IMR-90 (cell line): ENCODE data around the gene TRIO. TPM values are rescaled to one million over a fixed set of nuclear protein-coding genes. Genes with fewer than 3 reads are reported as not detected.
A peak's percentile ranks its signal among the peaks of the same experiment; 100 is the strongest.

Experiments
- ATAC-seq: fragments of 200-7000 bp; cut with Tn5 transposase; 2 replicates; pipeline ENCODE4 v1.9.1; 2020; ENCODE audit warnings: low read depth, mild to moderate bottlenecking, moderate library complexity
- BruUV-seq: library from RNA; stranded (reverse); fragments of 400-500 nt; replicated peaks from 2 replicates; lab custom pipeline; 2021; lab: Mats Ljungman, UMichigan
- CTCF ChIA-PET: fragments of 300-600 bp; formaldehyde crosslinking; extraction: SDS; loops from one replicate; lab custom pipeline; 2021; ENCODE audit warnings: antibody characterized with exemption; lab: Yijun Ruan, JAX
- POLR2A ChIA-PET: fragments of 300-600 bp; sonication (Branson Sonifier 250); formaldehyde crosslinking; loops from one replicate; lab custom pipeline; 2022; ENCODE audit warnings: antibody characterized with exemption; ENCODE audit not compliant: unreplicated experiment; lab: Charles Lee
- DNase-seq: peaks from one replicate; pipeline ENCODE4 v3.0.0; 2013
- H2AFZ ChIP-seq: replicated peaks from 2 replicates; pipeline ENCODE3; 2013; ENCODE audit warnings: low read length, mild to moderate bottlenecking; ENCODE audit not compliant: poor library complexity
- H2AK5ac ChIP-seq: 2 replicates; pipeline ENCODE4 v1.6.1; 2013; ENCODE audit warnings: low read depth, low read length, inconsistent platforms
- H2AK9ac ChIP-seq: replicated peaks from 2 replicates; pipeline ENCODE3; 2013; ENCODE audit warnings: mild to moderate bottlenecking, low read depth, low read length, moderate library complexity; ENCODE audit not compliant: poor library complexity
- H2BK120ac ChIP-seq: 2 replicates; pipeline ENCODE4 v1.6.1; 2013; ENCODE audit warnings: low read depth, low read length, inconsistent platforms
- H2BK15ac ChIP-seq: 3 replicates; pipeline ENCODE4 v1.6.1; 2013; ENCODE audit warnings: low read depth, low read length, inconsistent platforms
- H2BK20ac ChIP-seq: 2 replicates; pipeline ENCODE4 v1.6.1; 2013; ENCODE audit warnings: low read depth, mild to moderate bottlenecking, inconsistent platforms, low read length, moderate library complexity
- H2BK5ac ChIP-seq: 2 replicates; pipeline ENCODE4 v1.6.1; 2013; ENCODE audit warnings: mild to moderate bottlenecking, low read depth, low read length, inconsistent platforms; ENCODE audit not compliant: poor library complexity, severe bottlenecking
- H3K14ac ChIP-seq: replicated peaks from 2 replicates; pipeline ENCODE4 v1.6.1; 2013; ENCODE audit warnings: low read depth, low read length, inconsistent platforms
- H3K18ac ChIP-seq: 2 replicates; pipeline ENCODE4 v1.6.1; 2013; ENCODE audit warnings: low read depth, low read length, control low read depth
- H3K23ac ChIP-seq: 2 replicates; pipeline ENCODE4 v1.6.1; 2013; ENCODE audit warnings: low read depth, low read length, inconsistent platforms
- H3K27ac ChIP-seq: 2 replicates; pipeline ENCODE4 v1.5.1; 2013; ENCODE audit warnings: mild to moderate bottlenecking, control low read depth, low read length; ENCODE audit not compliant: insufficient read depth
- H3K27me3 ChIP-seq: 2 replicates; pipeline ENCODE4 v1.6.1; 2013; ENCODE audit warnings: low read length; ENCODE audit not compliant: control insufficient read depth, insufficient read depth
- H3K36me3 ChIP-seq: 2 replicates; pipeline ENCODE4 v1.6.1; 2013; ENCODE audit warnings: low read length, mixed read lengths; ENCODE audit not compliant: control insufficient read depth, insufficient read depth
- H3K4ac ChIP-seq: 2 replicates; pipeline ENCODE4 v1.6.1; 2013; ENCODE audit warnings: low read depth, low read length, inconsistent platforms
- H3K4me1 ChIP-seq: 2 replicates; pipeline ENCODE4 v1.6.1; 2013; ENCODE audit warnings: low read length, mixed read lengths; ENCODE audit not compliant: control insufficient read depth, insufficient read depth
- H3K4me2 ChIP-seq: 2 replicates; pipeline ENCODE4 v1.6.1; 2013; ENCODE audit warnings: low read depth, mild to moderate bottlenecking, control low read depth, low read length, moderate library complexity
- H3K4me3 ChIP-seq: 2 replicates; pipeline ENCODE4 v1.5.1; 2013; ENCODE audit warnings: low read depth, mild to moderate bottlenecking, control low read depth, low read length, moderate library complexity; ENCODE audit not compliant: insufficient read depth
- H3K56ac ChIP-seq: 2 replicates; pipeline ENCODE4 v1.6.1; 2013; ENCODE audit warnings: low read length, inconsistent platforms; ENCODE audit not compliant: insufficient read depth; ENCODE audit errors: extremely low read depth
- H3K79me1 ChIP-seq, 2 experiments: 2 replicates each; pipeline ENCODE4 v1.6.1; 2013; ENCODE audit warnings: low read length in 2 of 2, inconsistent platforms in 1 of 2, low read depth in 1 of 2
- H3K9ac ChIP-seq: 2 replicates; pipeline ENCODE4 v1.6.1; 2013; ENCODE audit warnings: low read depth, low read length, control low read depth
- H3K9me1 ChIP-seq: 2 replicates; pipeline ENCODE4 v1.6.1; 2013; ENCODE audit warnings: low read length, inconsistent platforms; ENCODE audit not compliant: insufficient read depth
- H3K9me3 ChIP-seq: 2 replicates; pipeline ENCODE4 v1.6.1; 2013; ENCODE audit warnings: low read length; ENCODE audit not compliant: control insufficient read depth, insufficient read depth
- H4K20me1 ChIP-seq: 2 replicates; pipeline ENCODE4 v1.6.1; 2013; ENCODE audit warnings: low read length, inconsistent platforms; ENCODE audit not compliant: insufficient read depth
- H4K5ac ChIP-seq: 2 replicates; pipeline ENCODE4 v1.6.1; 2013; ENCODE audit warnings: mild to moderate bottlenecking, low read depth, low read length, control low read depth
- H4K8ac ChIP-seq, 2 experiments: 2 replicates each; pipeline ENCODE4 v1.6.1; 2013; ENCODE audit warnings: low read depth in 2 of 2, low read length in 2 of 2, control low read depth in 1 of 2, inconsistent platforms in 1 of 2
- H4K91ac ChIP-seq: 2 replicates; pipeline ENCODE4 v1.6.1; 2013; ENCODE audit warnings: low read depth, low read length, inconsistent platforms; ENCODE audit not compliant: insufficient read depth
- BHLHE40 ChIP-seq: fragments of 150-350 bp; IDR thresholded peaks from 2 replicates; pipeline ENCODE4 v1.6.1; 2016; ENCODE audit warnings: mild to moderate bottlenecking, low read depth, low read length
- CEBPB ChIP-seq: IDR thresholded peaks from 2 replicates; pipeline ENCODE4 v1.6.1; 2012; ENCODE audit warnings: low read depth, low read length, improper control_type of control experiment
- MAZ ChIP-seq: IDR thresholded peaks from 2 replicates; pipeline ENCODE4 v1.6.1; 2012; ENCODE audit warnings: low read depth, mild to moderate bottlenecking, low read length, improper control_type of control experiment, moderate library complexity, borderline replicate concordance
- MXI1 ChIP-seq: IDR thresholded peaks from 2 replicates; pipeline ENCODE4 v1.6.1; 2012; ENCODE audit warnings: low read depth, mild to moderate bottlenecking, low read length, moderate library complexity, borderline replicate concordance
- RCOR1 ChIP-seq: IDR thresholded peaks from 2 replicates; pipeline ENCODE4 v1.6.1; 2012; ENCODE audit warnings: mild to moderate bottlenecking, low read length, improper control_type of control experiment; ENCODE audit not compliant: insufficient replicate concordance
- WGBS, 2 experiments: methylation state at CpG; one replicate each; pipeline versions ENCODE4 v1.1.5 to v1.1.7; 2013; ENCODE audit warnings: missing lambda C conversion rate in 2 of 2; ENCODE audit not compliant: insufficient read length in 1 of 2; ENCODE audit errors: extremely low coverage in 2 of 2; 5-methylcytosine and 5-hydroxymethylcytosine counted together
- dilution Hi-C: fragments of 300-500 bp; cut with HindIII; formaldehyde crosslinking; loops from one replicate; pipeline ENCODE4 v1.14.3; 2018; ENCODE audit warnings: low sequenced_read_pairs; ENCODE audit not compliant: unreplicated experiment
- in situ Hi-C: fragments of 300-500 bp; cut with MboI; formaldehyde crosslinking; loops from 3 replicates; pipeline ENCODE4 v1.14.3; 2019; ENCODE audit warnings: low sequenced_read_pairs, inconsistent platforms, mixed read lengths
- intact Hi-C: fragments of 100-400 bp; cut with micrococcal nuclease; formaldehyde crosslinking; loops from 2 replicates; pipeline ENCODE4 v1.10.0; 2022
- polyA plus RNA-seq, 3 experiments: library from polyadenylated mRNA; depleted of rRNA; stranded (reverse); fragments of >200 nt; gene quantifications; 2 replicates each; pipeline ENCODE4 v1.2.3, GENCODE V29; 2012; ENCODE audit warnings: low replicate concordance in 1 of 3
- total RNA-seq: library from RNA; depleted of rRNA; stranded (reverse); fragments of >200 nt; gene quantifications from 2 replicates; pipeline ENCODE4 v1.2.3, GENCODE V29; 2012
- TF ChIP-seq, protein P1 (sequence below): fragments of 150-350 bp; IDR thresholded peaks from 2 replicates; pipeline ENCODE4 v1.6.1; 2017; ENCODE audit warnings: mild to moderate bottlenecking, antibody characterized with exemption, low read length, low read depth
- TF ChIP-seq, protein P2 (sequence below): conservative IDR thresholded peaks from 2 replicates; pipeline ENCODE4 v1.5.1; 2012; ENCODE audit warnings: mild to moderate bottlenecking, low read depth, low read length, improper control_type of control experiment
- TF ChIP-seq, protein P3 (sequence below): fragments of 150-350 bp; IDR thresholded peaks from 2 replicates; pipeline ENCODE4 v1.6.1; 2016; ENCODE audit warnings: low read depth, mild to moderate bottlenecking, low read length, moderate library complexity, borderline replicate concordance

The TRIO gene
- total and polyA plus RNA-seq, 2 of the 4 experiments (the other 2 are of a cell fraction): 206 to 522 TPM

DNA sequence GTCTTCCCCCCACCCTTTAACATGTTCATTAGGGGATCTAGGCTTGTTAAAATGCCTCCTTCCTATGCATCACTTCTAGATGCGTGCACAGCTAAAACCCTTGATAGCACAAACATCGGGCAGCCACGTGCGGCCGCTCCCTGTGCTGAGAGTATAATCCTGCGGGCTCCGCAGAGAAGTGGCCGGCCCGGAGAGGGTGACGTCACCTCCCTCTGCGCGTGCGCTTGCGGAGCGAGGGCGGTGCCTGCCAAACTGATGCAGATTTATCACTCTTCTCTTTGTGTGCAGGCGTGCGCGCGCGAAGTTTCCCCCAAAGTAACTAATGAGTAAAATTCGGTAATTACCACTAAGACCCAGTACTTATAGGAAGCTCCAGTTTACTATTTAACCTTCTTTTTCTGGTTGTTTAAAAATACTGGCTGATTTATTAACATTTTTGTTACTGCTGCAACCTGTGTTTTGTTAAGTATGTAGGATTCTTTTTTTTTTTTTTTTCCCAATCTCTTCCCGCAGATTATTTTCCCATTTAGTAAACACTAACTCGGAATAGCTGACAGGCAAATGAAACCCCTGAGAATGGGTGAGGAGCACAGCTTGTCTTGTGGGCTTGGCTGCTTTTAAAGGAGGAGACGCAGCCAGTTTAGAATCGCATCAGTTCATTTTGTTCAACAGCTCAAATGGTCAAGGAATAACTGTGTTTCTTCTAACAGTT, 121.6 kb downstream of the TRIO start (continued):
- TF ChIP-seq, protein P1, sequence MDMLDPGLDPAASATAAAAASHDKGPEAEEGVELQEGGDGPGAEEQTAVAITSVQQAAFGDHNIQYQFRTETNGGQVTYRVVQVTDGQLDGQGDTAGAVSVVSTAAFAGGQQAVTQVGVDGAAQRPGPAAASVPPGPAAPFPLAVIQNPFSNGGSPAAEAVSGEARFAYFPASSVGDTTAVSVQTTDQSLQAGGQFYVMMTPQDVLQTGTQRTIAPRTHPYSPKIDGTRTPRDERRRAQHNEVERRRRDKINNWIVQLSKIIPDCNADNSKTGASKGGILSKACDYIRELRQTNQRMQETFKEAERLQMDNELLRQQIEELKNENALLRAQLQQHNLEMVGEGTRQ: peak; percentile 80

DNA sequence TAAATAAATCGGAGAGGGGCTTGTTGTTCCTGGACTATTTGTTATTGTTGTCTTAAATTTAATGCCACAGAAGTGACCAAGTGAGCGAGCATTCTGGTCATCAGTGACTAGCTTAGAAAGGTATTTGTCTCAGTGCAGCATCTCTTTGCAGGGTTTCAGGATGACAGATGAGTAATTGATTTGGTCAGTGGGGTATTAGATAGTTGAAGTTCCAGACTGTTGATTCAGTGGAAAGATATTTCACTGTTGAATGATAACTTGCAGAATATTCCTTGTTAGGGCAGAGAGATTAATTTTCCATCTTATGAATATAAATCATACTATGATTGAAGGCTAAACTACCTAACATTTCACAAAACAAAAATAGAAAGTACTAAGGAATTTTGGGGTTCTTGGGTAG, 122.4 kb downstream of the TRIO start:
- Histone ChIP-seq H3K9me1 (peaks cover 37% of the 10 kb centered on the region), H3K36me3 (peaks cover 2% of the 10 kb centered on the region), H3K4me3 (no peak overlapping the region), H3K9me3 (no peaks in the 10 kb centered on the region), H2BK15ac (peak overlapping the region; percentile 62; the same call in 1 of the 3 replicates), H4K91ac (peak overlapping the region; percentile 98), H2AK5ac (no peak overlapping the region), H3K79me1 (peaks cover 0 to 46% of the 10 kb centered on the region in 2 experiments; a peak in 2 of 4 replicates), H2AK9ac (no peak overlapping the region), H4K5ac (peak overlapping the region; percentile 47; the same call in 1 of the 2 replicates), H2AFZ (no peak overlapping the region), H3K27ac (peak overlapping the region; percentile 98), H3K56ac (peak overlapping the region; percentile 95), H3K27me3 (no peaks in the 10 kb centered on the region), H3K4me1 (peaks cover 52% of the 10 kb centered on the region), H2BK5ac (peak overlapping the region; percentile 97), H3K18ac (no peak overlapping the region; the same call in 1 of the 2 replicates), H3K4ac (peak overlapping the region; percentile 99), H3K9ac (peak overlapping the region; percentile 69; the same call in 1 of the 2 replicates), H3K4me2 (peak overlapping the region; percentile 31; the same call in 1 of the 2 replicates), H2BK20ac (peak overlapping the region; percentile 97), H3K14ac (peak overlapping the region; percentile 97), H2BK120ac (peak overlapping the region; percentile 99), H4K20me1 (peaks cover 71% of the 10 kb centered on the region), H3K23ac (peak overlapping the region; percentile 95; the same call in 1 of the 2 replicates), H4K8ac (peak overlapping the region; percentile 96)
- DNase-seq (peak; percentile 95), ATAC-seq (peak; percentile 48)
- CTCF ChIA-PET: interaction anchor here (0.7 kb wide), 1 partner anchor 604 kb away, joined by 5 read pairs; no protein-coding TSS in a partner anchor
- BruUV-seq: no TSS peak
- in situ Hi-C loops: no loop called here
- WGBS, 2 experiments: 0% methylated on average over 1 of the region's 2 CpGs; no CpG with 5 or more reads in 1 of the 2 experiments
- dilution Hi-C loops: no loop called here
- POLR2A ChIA-PET: no interaction called here
- intact Hi-C loops: loop anchor here (2.0 kb wide), 1 partner anchor 229 kb away; no protein-coding TSS in a partner anchor
- TF ChIP-seq, protein P2, sequence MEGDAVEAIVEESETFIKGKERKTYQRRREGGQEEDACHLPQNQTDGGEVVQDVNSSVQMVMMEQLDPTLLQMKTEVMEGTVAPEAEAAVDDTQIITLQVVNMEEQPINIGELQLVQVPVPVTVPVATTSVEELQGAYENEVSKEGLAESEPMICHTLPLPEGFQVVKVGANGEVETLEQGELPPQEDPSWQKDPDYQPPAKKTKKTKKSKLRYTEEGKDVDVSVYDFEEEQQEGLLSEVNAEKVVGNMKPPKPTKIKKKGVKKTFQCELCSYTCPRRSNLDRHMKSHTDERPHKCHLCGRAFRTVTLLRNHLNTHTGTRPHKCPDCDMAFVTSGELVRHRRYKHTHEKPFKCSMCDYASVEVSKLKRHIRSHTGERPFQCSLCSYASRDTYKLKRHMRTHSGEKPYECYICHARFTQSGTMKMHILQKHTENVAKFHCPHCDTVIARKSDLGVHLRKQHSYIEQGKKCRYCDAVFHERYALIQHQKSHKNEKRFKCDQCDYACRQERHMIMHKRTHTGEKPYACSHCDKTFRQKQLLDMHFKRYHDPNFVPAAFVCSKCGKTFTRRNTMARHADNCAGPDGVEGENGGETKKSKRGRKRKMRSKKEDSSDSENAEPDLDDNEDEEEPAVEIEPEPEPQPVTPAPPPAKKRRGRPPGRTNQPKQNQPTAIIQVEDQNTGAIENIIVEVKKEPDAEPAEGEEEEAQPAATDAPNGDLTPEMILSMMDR: no peak
- TF ChIP-seq, protein P3, sequence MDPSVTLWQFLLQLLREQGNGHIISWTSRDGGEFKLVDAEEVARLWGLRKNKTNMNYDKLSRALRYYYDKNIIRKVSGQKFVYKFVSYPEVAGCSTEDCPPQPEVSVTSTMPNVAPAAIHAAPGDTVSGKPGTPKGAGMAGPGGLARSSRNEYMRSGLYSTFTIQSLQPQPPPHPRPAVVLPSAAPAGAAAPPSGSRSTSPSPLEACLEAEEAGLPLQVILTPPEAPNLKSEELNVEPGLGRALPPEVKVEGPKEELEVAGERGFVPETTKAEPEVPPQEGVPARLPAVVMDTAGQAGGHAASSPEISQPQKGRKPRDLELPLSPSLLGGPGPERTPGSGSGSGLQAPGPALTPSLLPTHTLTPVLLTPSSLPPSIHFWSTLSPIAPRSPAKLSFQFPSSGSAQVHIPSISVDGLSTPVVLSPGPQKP: no peak
- TF ChIP-seq, protein P1: no peak
- peak; percentile 33 for TF ChIP-seq RCOR1
- no peak for TF ChIP-seq CEBPB
- no peak for TF ChIP-seq MAZ
- peak; percentile 11; the same call in 1 of the 2 replicates for TF ChIP-seq BHLHE40
- TF ChIP-seq MXI1: no peak
